K562 (cell line): ENCODE measurements around the gene FOXR1. TPM values are rescaled to one million over a fixed set of nuclear protein-coding genes. Genes with fewer than 3 reads are reported as not detected.

Experiments used
- ARHGAP35 ChIP-seq: fragments of 450-650 bp; IDR thresholded peaks from 2 replicates; pipeline ENCODE4 v1.6.1; 2018; ENCODE audit not compliant: partially characterized antibody
- CHD1 ChIP-seq: fragments of 200-600 bp; sonication (generic); IDR thresholded peaks from one replicate; pipeline ENCODE4 v1.6.1; 2012; ENCODE audit warnings: mild to moderate bottlenecking, moderate library complexity, low read length, inconsistent platforms
- EHMT2 ChIP-seq: fragments of 450-650 bp; IDR thresholded peaks from 2 replicates; pipeline ENCODE4 v1.6.1; 2018; ENCODE audit warnings: antibody characterized with exemption
- HDAC6 ChIP-seq: IDR thresholded peaks from 2 replicates; pipeline ENCODE4 v1.6.1; 2012; ENCODE audit warnings: low read depth, mild to moderate bottlenecking, control low read depth, inconsistent platforms, low read length, moderate library complexity
- NFRKB ChIP-seq: fragments of 450-650 bp; IDR thresholded peaks from 2 replicates; pipeline ENCODE4 v1.6.1; 2016; ENCODE audit warnings: low read depth
- POLR2A ChIP-seq: fragments of 450-650 bp; conservative IDR thresholded peaks from 2 replicates; pipeline ENCODE4 v1.6.1; 2016
- POLR3A ChIP-seq: IDR thresholded peaks from 2 replicates; pipeline ENCODE4 v1.6.1; 2011; ENCODE audit warnings: borderline replicate concordance, mild to moderate bottlenecking, moderate library complexity; ENCODE audit not compliant: insufficient read length, insufficient read depth; ENCODE audit errors: extremely low read depth
- RHOXF2B ChIP-seq: fragments of 250-450 bp; sonication (Bioruptor Pico); conservative IDR thresholded peaks from 2 replicates; pipeline ENCODE4 v1.5.1; 2021
- SAP30 ChIP-seq: fragments of 200-600 bp; sonication (generic); IDR thresholded peaks from 2 replicates; pipeline ENCODE4 v1.6.1; 2012; ENCODE audit warnings: borderline replicate concordance, low read depth, mild to moderate bottlenecking, moderate library complexity, low read length, control low read depth, inconsistent platforms; ENCODE audit not compliant: insufficient read depth, poor library complexity, severe bottlenecking
- SMAD4 ChIP-seq: fragments of 250-450 bp; sonication (Bioruptor Pico); conservative IDR thresholded peaks from 2 replicates; pipeline ENCODE4 v1.8.0; 2021; ENCODE audit warnings: inconsistent platforms, mild to moderate bottlenecking, moderate library complexity
- ZNF121 ChIP-seq: sonication (generic); formaldehyde crosslinking; conservative IDR thresholded peaks from 2 replicates; pipeline ENCODE4 v1.8.0; 2022; ENCODE audit warnings: missing genetic modification reagents
- ZNF347 ChIP-seq: fragments of 450-650 bp; formaldehyde crosslinking; IDR thresholded peaks from 2 replicates; pipeline ENCODE4 v1.4.0; 2020; ENCODE audit warnings: low read depth, mild to moderate bottlenecking, moderate library complexity
- ZNF431 ChIP-seq: sonication (generic); formaldehyde crosslinking; IDR thresholded peaks from 2 replicates; pipeline ENCODE4 v1.8.0; 2022; ENCODE audit warnings: mild to moderate bottlenecking, missing genetic modification reagents
- polyA plus RNA-seq, 8 experiments: library from polyadenylated mRNA; depleted of rRNA in 4 of 8; stranded (reverse) in 5 of 8; unstranded in 3 of 8; fragments of >200 nt; fragmentation: Nextera tagmentation in 2 of 8; fragmentation: Illumina TruSeq in 1 of 8; extraction: Ambion mirVana in 2 of 8; extraction: Trizol in 1 of 8; gene quantifications; 2 replicates each; pipeline versions ENCODE4 v1.2.1 to v1.2.3, GENCODE V29; 2011 to 2014; ENCODE audit warnings: inconsistent platforms in 1 of 8, missing spikeins in 1 of 8
- total RNA-seq, 7 experiments: library from RNA; depleted of rRNA in 6 of 7; stranded (reverse); fragments of >200 nt in 6 of 7; fragmentation: Illumina TruSeq in 2 of 7; extraction: Trizol in 2 of 7; gene quantifications; 2 replicates each; pipeline versions ENCODE4 v1.2.1 to v1.2.3, GENCODE V29; 2011 to 2021; ENCODE audit warnings: low replicate concordance in 1 of 7
- TF ChIP-seq, protein P1 (sequence below): fragments of 450-650 bp; IDR thresholded peaks from 2 replicates; pipeline ENCODE4 v1.7.1; 2018; ENCODE audit warnings: mild to moderate bottlenecking, low read depth; ENCODE audit not compliant: partially characterized antibody
- TF ChIP-seq, protein P2 (sequence below), 2 experiments: fragments of 450-650 bp; conservative IDR thresholded peaks; 2 replicates each; pipeline ENCODE4 v1.6.1; 2017; ENCODE audit warnings: mild to moderate bottlenecking in 2 of 2, moderate library complexity in 2 of 2
- TF ChIP-seq, protein P3 (sequence below), 3 experiments: fragments of 200-800 bp in 1 of 3; sonication (Bioruptor generic) in 1 of 3; sonication (generic) in 1 of 3; formaldehyde crosslinking in 1 of 3; IDR thresholded peaks; 2 replicates each; pipeline versions ENCODE4 v1.6.1 to v1.8.0; 2016 to 2022; ENCODE audit warnings: mild to moderate bottlenecking in 2 of 3, missing compliant biosample characterization in 2 of 3, missing genetic modification characterization in 2 of 3, missing genetic modification reagents in 1 of 3
- TF ChIP-seq, protein P4 (sequence below), 2 experiments: IDR thresholded peaks in 1 of 2; conservative IDR thresholded peaks in 1 of 2; 2 replicates each; pipeline ENCODE4 v1.6.1; 2016; ENCODE audit warnings: low read depth in 2 of 2, mild to moderate bottlenecking in 1 of 2, missing compliant biosample characterization in 1 of 2, missing genetic modification characterization in 1 of 2, moderate library complexity in 1 of 2

FOXR1 gene
- total and polyA plus RNA-seq, 9 of the 15 experiments (the other 6 are each of a cell fraction or from before 2014, with no cell fraction given): not detected

DNA sequence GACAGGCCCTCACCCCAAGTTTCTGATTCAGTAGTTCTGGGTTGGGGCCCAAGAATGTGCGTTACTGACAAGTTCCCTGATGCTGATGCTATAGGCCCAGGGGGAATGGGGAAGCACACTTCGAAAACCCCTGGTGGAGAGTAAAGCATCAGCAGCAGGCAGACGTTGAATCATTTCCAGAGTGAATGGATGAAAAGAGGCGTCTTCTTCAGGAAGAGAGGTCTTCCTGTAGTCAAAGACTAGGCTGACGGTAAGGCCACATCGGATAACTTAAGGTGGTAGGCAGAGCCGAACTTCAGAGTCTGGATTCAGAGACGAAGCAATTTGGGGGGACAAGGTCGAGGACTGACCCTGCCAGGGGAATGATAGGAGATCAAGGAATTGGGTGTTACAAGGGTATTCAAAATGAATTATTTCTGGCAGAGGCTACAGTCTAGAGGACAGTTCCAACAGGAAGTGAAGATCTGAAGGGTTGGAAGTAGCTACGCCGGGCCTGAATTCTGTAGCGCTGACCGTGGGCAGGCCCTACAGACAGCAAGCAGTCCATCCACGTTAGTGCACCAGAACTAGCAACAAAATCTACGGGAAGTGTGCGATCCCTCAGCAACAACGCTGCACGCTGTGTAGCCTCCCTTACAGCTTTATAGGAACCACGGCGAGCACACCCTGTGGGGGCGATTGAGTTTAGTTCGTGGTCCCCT is 25.5 kb downstream of the FOXR1 start (continued):
- TF ChIP-seq, protein P1, sequence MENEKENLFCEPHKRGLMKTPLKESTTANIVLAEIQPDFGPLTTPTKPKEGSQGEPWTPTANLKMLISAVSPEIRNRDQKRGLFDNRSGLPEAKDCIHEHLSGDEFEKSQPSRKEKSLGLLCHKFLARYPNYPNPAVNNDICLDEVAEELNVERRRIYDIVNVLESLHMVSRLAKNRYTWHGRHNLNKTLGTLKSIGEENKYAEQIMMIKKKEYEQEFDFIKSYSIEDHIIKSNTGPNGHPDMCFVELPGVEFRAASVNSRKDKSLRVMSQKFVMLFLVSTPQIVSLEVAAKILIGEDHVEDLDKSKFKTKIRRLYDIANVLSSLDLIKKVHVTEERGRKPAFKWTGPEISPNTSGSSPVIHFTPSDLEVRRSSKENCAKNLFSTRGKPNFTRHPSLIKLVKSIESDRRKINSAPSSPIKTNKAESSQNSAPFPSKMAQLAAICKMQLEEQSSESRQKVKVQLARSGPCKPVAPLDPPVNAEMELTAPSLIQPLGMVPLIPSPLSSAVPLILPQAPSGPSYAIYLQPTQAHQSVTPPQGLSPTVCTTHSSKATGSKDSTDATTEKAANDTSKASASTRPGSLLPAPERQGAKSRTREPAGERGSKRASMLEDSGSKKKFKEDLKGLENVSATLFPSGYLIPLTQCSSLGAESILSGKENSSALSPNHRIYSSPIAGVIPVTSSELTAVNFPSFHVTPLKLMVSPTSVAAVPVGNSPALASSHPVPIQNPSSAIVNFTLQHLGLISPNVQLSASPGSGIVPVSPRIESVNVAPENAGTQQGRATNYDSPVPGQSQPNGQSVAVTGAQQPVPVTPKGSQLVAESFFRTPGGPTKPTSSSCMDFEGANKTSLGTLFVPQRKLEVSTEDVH: no peak
- TF ChIP-seq HDAC6: no peak
- TF ChIP-seq ZNF431 (CRISPR knock-in tag): no peak
- no peak for TF ChIP-seq EHMT2
- TF ChIP-seq POLR3A: no peak
- TF ChIP-seq ARHGAP35: no peak
- no peak for TF ChIP-seq ZNF347
- TF ChIP-seq SMAD4 (CRISPR knock-in tag): no peak
- TF ChIP-seq ZNF121 (CRISPR knock-in tag): no peak
- TF ChIP-seq, protein P2, sequence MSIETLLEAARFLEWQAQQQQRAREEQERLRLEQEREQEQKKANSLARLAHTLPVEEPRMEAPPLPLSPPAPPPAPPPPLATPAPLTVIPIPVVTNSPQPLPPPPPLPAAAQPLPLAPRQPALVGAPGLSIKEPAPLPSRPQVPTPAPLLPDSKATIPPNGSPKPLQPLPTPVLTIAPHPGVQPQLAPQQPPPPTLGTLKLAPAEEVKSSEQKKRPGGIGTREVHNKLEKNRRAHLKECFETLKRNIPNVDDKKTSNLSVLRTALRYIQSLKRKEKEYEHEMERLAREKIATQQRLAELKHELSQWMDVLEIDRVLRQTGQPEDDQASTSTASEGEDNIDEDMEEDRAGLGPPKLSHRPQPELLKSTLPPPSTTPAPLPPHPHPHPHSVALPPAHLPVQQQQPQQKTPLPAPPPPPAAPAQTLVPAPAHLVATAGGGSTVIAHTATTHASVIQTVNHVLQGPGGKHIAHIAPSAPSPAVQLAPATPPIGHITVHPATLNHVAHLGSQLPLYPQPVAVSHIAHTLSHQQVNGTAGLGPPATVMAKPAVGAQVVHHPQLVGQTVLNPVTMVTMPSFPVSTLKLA (conservative IDR thresholded peaks at IDR 0.05): 0 out of 4 replicates have a peak, but pooled peaks of 1 of the 2 experiments have one; percentile 8
- TF ChIP-seq RHOXF2B (CRISPR knock-in tag): no peak
- TF ChIP-seq CHD1: peak; percentile 19
- TF ChIP-seq, protein P3, sequence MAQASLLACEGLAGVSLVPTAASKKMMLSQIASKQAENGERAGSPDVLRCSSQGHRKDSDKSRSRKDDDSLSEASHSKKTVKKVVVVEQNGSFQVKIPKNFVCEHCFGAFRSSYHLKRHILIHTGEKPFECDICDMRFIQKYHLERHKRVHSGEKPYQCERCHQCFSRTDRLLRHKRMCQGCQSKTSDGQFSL (CRISPR knock-in tag; IDR thresholded peaks at IDR 0.05): no peak
- TF ChIP-seq, protein P3 (tag; IDR thresholded peaks at IDR 0.05): 0 out of 4 replicates have a peak, but pooled peaks of 1 of the 2 experiments have one; percentile 22
- no peak for TF ChIP-seq POLR2A
- TF ChIP-seq SAP30: peak; percentile 53
- TF ChIP-seq NFRKB: 0 out of 2 replicates have a peak, but pooled peaks have one; percentile 57
- TF ChIP-seq, protein P4, sequence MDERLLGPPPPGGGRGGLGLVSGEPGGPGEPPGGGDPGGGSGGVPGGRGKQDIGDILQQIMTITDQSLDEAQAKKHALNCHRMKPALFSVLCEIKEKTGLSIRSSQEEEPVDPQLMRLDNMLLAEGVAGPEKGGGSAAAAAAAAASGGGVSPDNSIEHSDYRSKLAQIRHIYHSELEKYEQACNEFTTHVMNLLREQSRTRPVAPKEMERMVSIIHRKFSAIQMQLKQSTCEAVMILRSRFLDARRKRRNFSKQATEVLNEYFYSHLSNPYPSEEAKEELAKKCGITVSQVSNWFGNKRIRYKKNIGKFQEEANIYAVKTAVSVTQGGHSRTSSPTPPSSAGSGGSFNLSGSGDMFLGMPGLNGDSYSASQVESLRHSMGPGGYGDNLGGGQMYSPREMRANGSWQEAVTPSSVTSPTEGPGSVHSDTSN (CRISPR knock-in tag; IDR thresholded peaks at IDR 0.05; ENCODE audit: low read depth): no peak
- TF ChIP-seq, protein P4 (tag; conservative IDR thresholded peaks at IDR 0.05; ENCODE audit: low read depth): 0 out of 2 replicates have a peak, but pooled peaks have one; percentile 12
